OCI-LY3 (cell line): ENCODE measurements around the gene STPG1.

Experiments used
- H2AFZ ChIP-seq: fragments of 200-600, 300-600 bp; shearing (Covaris generic); 2 replicates; pipeline ENCODE4 v1.6.0; 2014; ENCODE audit warnings: antibody characterized with exemption, low read depth, low read length
- H3K27ac ChIP-seq: fragments of 200-600, 300-600 bp; sonication (generic); 2 replicates; pipeline ENCODE4 v1.5.1; 2014; ENCODE audit warnings: mild to moderate bottlenecking, low read length, moderate library complexity, mixed read lengths
- H3K27me3 ChIP-seq: fragments of 200-600, 300-600 bp; sonication (generic); 2 replicates; pipeline ENCODE4 v1.6.1; 2014; ENCODE audit warnings: low read depth, low read length, mixed read lengths
- H3K36me3 ChIP-seq: fragments of 200-600, 300-600 bp; sonication (generic); replicated peaks from 2 replicates; pipeline ENCODE3; 2014; ENCODE audit warnings: low read depth, low read length, mixed read lengths
- H3K4me1 ChIP-seq: fragments of 300-600, 200-600 bp; sonication (generic); 2 replicates; pipeline ENCODE4 v1.6.1; 2014; ENCODE audit warnings: low read length, mixed read lengths
- H3K4me2 ChIP-seq: fragments of 200-600, 300-600 bp; sonication (generic); 2 replicates; pipeline ENCODE4 v1.6.1; 2014; ENCODE audit warnings: low read length, mixed read lengths
- H3K4me3 ChIP-seq: fragments of 300-600, 200-600 bp; sonication (generic); 2 replicates; pipeline ENCODE4 v1.5.1; 2014; ENCODE audit warnings: antibody characterized with exemption, mild to moderate bottlenecking, low read length, moderate library complexity
- H3K79me2 ChIP-seq: fragments of 300-600, 200-600 bp; shearing (Covaris generic); 2 replicates; pipeline ENCODE4 v1.6.1; 2014; ENCODE audit warnings: mild to moderate bottlenecking, low read length, mixed read lengths
- H3K9ac ChIP-seq: fragments of 300-600, 200-600 bp; shearing (Covaris generic); 2 replicates; pipeline ENCODE4 v1.6.0; 2014; ENCODE audit warnings: mild to moderate bottlenecking, low read length, moderate library complexity
- H3K9me3 ChIP-seq: fragments of 200-600, 300-600 bp; shearing (Covaris generic); 2 replicates; pipeline ENCODE4 v1.6.1; 2014; ENCODE audit warnings: low read length, mixed read lengths; ENCODE audit not compliant: insufficient read depth
- H4K20me1 ChIP-seq: fragments of 200-600, 300-600 bp; sonication (generic); 2 replicates; pipeline ENCODE4 v1.6.1; 2016; ENCODE audit warnings: low read length, mixed read lengths; ENCODE audit not compliant: insufficient read depth
- CTCF ChIP-seq: fragments of 200-600, 300-600 bp; sonication (generic); IDR thresholded peaks from 2 replicates; pipeline ENCODE4 v1.5.1; 2014; ENCODE audit warnings: antibody characterized with exemption, low read length, low read depth
- EZH2phosphoT487 ChIP-seq: fragments of 200-600 bp; shearing (Covaris generic); IDR thresholded peaks from 2 replicates; pipeline ENCODE4 v1.6.1; 2018; ENCODE audit warnings: antibody characterized with exemption, mixed run types, low read depth

Gene STPG1

GRCh38 chr1:24308365-24309015 is 105.1 kb downstream of the STPG1 start:
- H3K27ac ChIP-seq: peak overlapping the region; percentile 86
- no peaks in the 10 kb centered on the region for H3K27me3 ChIP-seq
- peaks cover 53% of the 10 kb centered on the region for H3K4me1 ChIP-seq
- no peak overlapping the region for H2AFZ ChIP-seq
- no peaks in the 10 kb centered on the region for H3K9me3 ChIP-seq
- no peak for TF ChIP-seq EZH2phosphoT487
- 0 out of 2 replicates have a peak, but pooled peaks have one; percentile 20 for TF ChIP-seq CTCF
- H3K9ac ChIP-seq: no peak overlapping the region; the same call in 1 of the 2 replicates
- H3K4me2 ChIP-seq: no peak overlapping the region
- no peaks in the 10 kb centered on the region for H3K79me2 ChIP-seq
- no peaks in the 10 kb centered on the region for H4K20me1 ChIP-seq
- H3K4me3 ChIP-seq: no peak overlapping the region
- no peaks in the 10 kb centered on the region for H3K36me3 ChIP-seq
